SIG-M5 treated with dmso at 0.1 percent for 504 hours (cell line): ENCODE measurements around the gene LIMS1.
"Not testable (repeated sequence)": the region's sequence is repeated elsewhere in the genome, so short reads cannot be mapped to it uniquely, and the experiment has no call there.

Experiments
- DNase-seq: peaks from one replicate; lab custom pipeline; 2025; ENCODE audit not compliant: unreplicated experiment; lab: John Stamatoyannopoulos, UW

The LIMS1 gene

GRCh38 chr2:108548208-108549003 is 14.1 kb downstream of the LIMS1 start:
- DNase-seq: no peak

- no peak for DNase-seq
Observed at GRCh38 chr2:108552566-108552965, 18.3 kb downstream of the LIMS1 start.

GRCh38 chr2:108553209-108553919 is 19.1 kb downstream of the LIMS1 start:
- no peak for DNase-seq

- DNase-seq: no peak
Observed at GRCh38 chr2:108554528-108554927, 20.3 kb downstream of the LIMS1 start.

- DNase-seq: no peak
Observed at GRCh38 chr2:108555572-108555971, 21.3 kb downstream of the LIMS1 start.

- not testable (repeated sequence) for DNase-seq
Observed at GRCh38 chr2:108556581-108556980, 22.3 kb downstream of the LIMS1 start.

- no peak for DNase-seq
Observed at GRCh38 chr2:108560241-108560811, 26.1 kb downstream of the LIMS1 start.

- no peak for DNase-seq
Observed at GRCh38 chr2:108560895-108561530, 26.7 kb downstream of the LIMS1 start.

GRCh38 chr2:108562274-108562673 is 28.0 kb downstream of the LIMS1 start:
- no peak for DNase-seq

- DNase-seq: no peak
Observed at GRCh38 chr2:108564510-108564909, 30.2 kb downstream of the LIMS1 start.

- no peak for DNase-seq
Observed at GRCh38 chr2:108565778-108566375, 31.6 kb downstream of the LIMS1 start.

- DNase-seq: no peak
Observed at GRCh38 chr2:108570416-108570815, 36.1 kb downstream of the LIMS1 start.

GRCh38 chr2:108571286-108571685 is 37.0 kb downstream of the LIMS1 start:
- no peak for DNase-seq

- no peak for DNase-seq
Observed at GRCh38 chr2:108573061-108573460, 38.8 kb downstream of the LIMS1 start.

- DNase-seq: no peak
Observed at GRCh38 chr2:108574332-108574731, 40.1 kb downstream of the LIMS1 start.

GRCh38 chr2:108575132-108575966 is 41.1 kb downstream of the LIMS1 start:
- DNase-seq: no peak

- DNase-seq: no peak
Observed at GRCh38 chr2:108577099-108577498, 42.8 kb downstream of the LIMS1 start.

- no peak for DNase-seq
Observed at GRCh38 chr2:108579623-108580022, 45.4 kb downstream of the LIMS1 start.

GRCh38 chr2:108580050-108580449 is 45.8 kb downstream of the LIMS1 start:
- DNase-seq: no peak

GRCh38 chr2:108583903-108584520 is 49.7 kb downstream of the LIMS1 start:
- DNase-seq: peak; percentile 81
